Astrocyte (in vitro differentiated cells and primary cell): ENCODE results near the gene HECW1. TPM values are rescaled to one million over a fixed set of nuclear protein-coding genes. Genes with fewer than 3 reads are reported as not detected.

ENCODE experiments used
- DNase-seq: peaks from one replicate; pipeline ENCODE4 v3.0.0-alpha.2; 2010; ENCODE audit warnings: low read depth
- FAIRE-seq: peaks from 2 replicates; lab custom pipeline; 2011; peaks lifted over from hg19 to GRCh38; lab: Jason Lieb, UNC
- H2AFZ ChIP-seq: 2 replicates; pipeline ENCODE4 v1.6.0; 2012; ENCODE audit warnings: low read depth, low read length, inconsistent platforms
- H3K27ac ChIP-seq: 2 replicates; pipeline ENCODE4 v1.5.1; 2011; ENCODE audit warnings: low read depth, low read length, inconsistent platforms
- H3K27me3 ChIP-seq: 2 replicates; pipeline ENCODE4 v1.6.0; 2011; ENCODE audit warnings: low read length, inconsistent platforms; ENCODE audit not compliant: insufficient read depth
- H3K36me3 ChIP-seq: 2 replicates; pipeline ENCODE4 v1.5.1; 2011; ENCODE audit warnings: low read length, inconsistent platforms; ENCODE audit not compliant: insufficient read depth
- H3K4me1 ChIP-seq: 2 replicates; pipeline ENCODE4 v1.5.1; 2011; ENCODE audit warnings: low read length, inconsistent platforms; ENCODE audit not compliant: insufficient read depth
- H3K4me2 ChIP-seq: 2 replicates; pipeline ENCODE4 v1.6.0; 2012; ENCODE audit warnings: low read length, inconsistent platforms
- H3K4me3 ChIP-seq: 2 replicates; pipeline ENCODE4 v1.5.1; 2011; ENCODE audit warnings: low read depth, mild to moderate bottlenecking, low read length, inconsistent platforms; ENCODE audit not compliant: insufficient read depth
- H3K79me2 ChIP-seq: 2 replicates; pipeline ENCODE4 v1.6.0; 2012; ENCODE audit warnings: mild to moderate bottlenecking, low read length, inconsistent platforms; ENCODE audit not compliant: insufficient read depth
- H3K9ac ChIP-seq: 2 replicates; pipeline ENCODE4 v1.6.0; 2012; ENCODE audit warnings: mild to moderate bottlenecking, low read length, inconsistent platforms
- H3K9me3 ChIP-seq: 2 replicates; pipeline ENCODE4 v1.5.1; 2012; ENCODE audit warnings: low read depth, mild to moderate bottlenecking, low read length, inconsistent platforms; ENCODE audit not compliant: insufficient read depth
- H4K20me1 ChIP-seq: 2 replicates; pipeline ENCODE4 v1.6.0; 2012; ENCODE audit warnings: low read length, inconsistent platforms; ENCODE audit not compliant: insufficient read depth
- H3K27ac Mint-ChIP-seq: one replicate; pipeline ENCODE4 v1.8.0; 2021; ENCODE audit warnings: mild to moderate bottlenecking, mixed read lengths; ENCODE audit not compliant: unreplicated experiment
- H3K27me3 Mint-ChIP-seq: one replicate; pipeline ENCODE4 v1.8.0; 2021; ENCODE audit warnings: low read depth, mixed read lengths; ENCODE audit not compliant: unreplicated experiment
- H3K36me3 Mint-ChIP-seq: one replicate; pipeline ENCODE4 v1.8.0; 2021; ENCODE audit warnings: low read depth, mixed read lengths; ENCODE audit not compliant: unreplicated experiment
- H3K4me1 Mint-ChIP-seq: one replicate; pipeline ENCODE4 v1.8.0; 2021; ENCODE audit warnings: low read depth, mixed read lengths; ENCODE audit not compliant: unreplicated experiment
- H3K4me3 Mint-ChIP-seq: one replicate; pipeline ENCODE4 v1.8.0; 2021; ENCODE audit warnings: mild to moderate bottlenecking, moderate library complexity, mixed read lengths; ENCODE audit not compliant: unreplicated experiment
- H3K9me3 Mint-ChIP-seq: one replicate; pipeline ENCODE4 v1.8.0; 2021; ENCODE audit warnings: mild to moderate bottlenecking, mixed read lengths; ENCODE audit not compliant: unreplicated experiment
- CTCF ChIP-seq: IDR thresholded peaks from 2 replicates; pipeline ENCODE4 v1.5.1; 2011; ENCODE audit warnings: low read depth, mild to moderate bottlenecking, inconsistent platforms, low read length, moderate library complexity; ENCODE audit not compliant: insufficient read depth
- EZH2 ChIP-seq: IDR thresholded peaks from 2 replicates; pipeline ENCODE4 v1.6.1; 2012; ENCODE audit warnings: mild to moderate bottlenecking, low read length, inconsistent platforms; ENCODE audit not compliant: insufficient read depth
- total RNA-seq: library from RNA; stranded (reverse); gene quantifications from 2 replicates; pipeline ENCODE4 v1.2.1, GENCODE V29; 2021

Gene HECW1
- total RNA-seq, 1 donor from 2014 or later, result 3.3 TPM

GRCh38 chr7:43390576-43390975 lies 278.1 kb downstream of the HECW1 start:
- no peak for DNase-seq
- FAIRE-seq, result no peak

DNA sequence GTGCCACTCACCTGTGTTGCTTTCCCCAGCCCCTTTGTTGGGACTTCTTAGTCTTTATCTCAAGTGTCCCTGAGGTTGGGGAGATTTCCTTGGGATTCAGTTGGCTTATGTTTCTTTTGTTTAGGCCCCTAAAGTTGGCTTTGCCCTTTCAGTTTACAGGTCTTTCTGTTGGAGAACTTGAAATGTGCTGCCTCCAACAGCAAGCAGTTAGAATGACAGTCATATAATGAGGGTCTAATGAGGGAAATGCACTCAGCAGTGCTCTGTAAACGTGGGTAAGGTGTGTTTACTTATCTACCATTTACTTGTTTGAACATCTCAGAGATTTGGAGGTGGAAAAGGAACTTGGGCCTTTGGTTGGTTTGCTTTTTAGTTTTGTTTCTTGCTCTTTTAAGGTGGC lies 279.1 kb downstream of the HECW1 start:
- Histone ChIP-seq H3K27me3 (no peaks in the 10 kb centered on the region), H3K36me3 (no peaks in the 10 kb centered on the region), H3K79me2 (no peaks in the 10 kb centered on the region), H3K9me3 (no peaks in the 10 kb centered on the region), H3K4me1 (no peaks in the 10 kb centered on the region), H3K27ac (no peak overlapping the region), H3K4me3 (no peak overlapping the region), H3K4me2 (no peak overlapping the region), H2AFZ (no peak overlapping the region), H3K9ac (no peak overlapping the region), H4K20me1 (no peaks in the 10 kb centered on the region)
- FAIRE-seq (no peak), DNase-seq (no peak)
- TF ChIP-seq CTCF (no peak), EZH2 (no peak)
- Mint-ChIP-seq H3K9me3 (no peaks in the 10 kb centered on the region), H3K36me3 (no peaks in the 10 kb centered on the region), H3K4me3 (no peak overlapping the region), H3K4me1 (peaks cover 12% of the 10 kb centered on the region), H3K27ac (no peak overlapping the region), H3K27me3 (no peaks in the 10 kb centered on the region)

More at GRCh38 chr7:43390576-43390975, 278.1 kb downstream of the HECW1 start:
- Histone ChIP-seq H3K27me3 (no peaks in the 10 kb centered on the region), H3K9ac (no peak overlapping the region), H3K9me3 (no peaks in the 10 kb centered on the region), H3K36me3 (no peaks in the 10 kb centered on the region), H3K4me2 (no peak overlapping the region), H3K79me2 (no peaks in the 10 kb centered on the region), H3K4me1 (no peaks in the 10 kb centered on the region), H3K27ac (no peak overlapping the region), H3K4me3 (no peak overlapping the region), H4K20me1 (no peaks in the 10 kb centered on the region), H2AFZ (no peak overlapping the region)
- H3K9me3 Mint-ChIP-seq, result peaks cover 7% of the 10 kb centered on the region
- H3K4me3 Mint-ChIP-seq, result no peak overlapping the region
- H3K36me3 Mint-ChIP-seq, result peaks cover 4% of the 10 kb centered on the region
- H3K4me1 Mint-ChIP-seq, result peaks cover 13% of the 10 kb centered on the region
- no peak for TF ChIP-seq EZH2
- no peak for TF ChIP-seq CTCF
- H3K27me3 Mint-ChIP-seq, result no peaks in the 10 kb centered on the region
- no peak overlapping the region for H3K27ac Mint-ChIP-seq

DNA sequence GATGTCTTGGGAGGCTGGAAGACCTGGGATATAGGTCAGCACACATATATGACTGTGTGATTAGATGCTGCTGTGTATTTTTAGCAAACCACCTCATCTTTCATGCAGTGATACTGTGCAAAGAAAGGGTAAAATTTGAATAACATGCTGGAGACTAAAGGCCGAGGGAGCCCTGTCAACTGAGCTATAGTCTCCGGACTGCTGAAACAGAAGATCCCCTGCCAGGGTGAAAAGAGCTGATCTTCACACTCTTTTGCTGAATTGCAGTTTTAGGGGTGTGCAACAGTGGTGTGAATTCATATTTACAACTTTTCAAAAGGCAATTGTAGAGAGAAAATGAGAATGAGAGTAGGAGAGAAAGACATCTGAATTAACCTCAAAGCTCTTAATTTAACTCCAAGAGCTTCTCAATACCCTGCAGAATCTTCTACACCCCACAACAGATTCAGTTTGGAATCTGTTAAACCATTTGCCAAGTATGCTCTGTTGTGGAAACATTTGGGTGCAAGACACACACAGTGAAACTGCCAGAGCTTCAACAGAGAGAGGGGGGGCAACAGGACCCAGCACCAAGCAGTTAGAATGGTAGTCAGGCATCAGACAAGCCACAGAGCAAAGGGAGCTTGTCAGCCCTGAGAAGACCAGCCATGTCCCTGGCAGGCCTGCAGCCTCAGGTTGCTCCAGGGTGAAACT lies 280.3 kb downstream of the HECW1 start:
- Histone ChIP-seq H3K4me3 (no peak overlapping the region), H3K27me3 (no peaks in the 10 kb centered on the region), H3K4me2 (no peak overlapping the region), H3K9ac (no peak overlapping the region), H3K36me3 (no peaks in the 10 kb centered on the region), H2AFZ (no peak overlapping the region), H4K20me1 (no peaks in the 10 kb centered on the region), H3K4me1 (no peaks in the 10 kb centered on the region), H3K79me2 (no peaks in the 10 kb centered on the region), H3K9me3 (no peaks in the 10 kb centered on the region), H3K27ac (no peak overlapping the region)
- DNase-seq, result no peak
- Mint-ChIP-seq H3K36me3 (no peaks in the 10 kb centered on the region), H3K27ac (no peak overlapping the region), H3K9me3 (no peaks in the 10 kb centered on the region), H3K4me1 (peaks cover 12% of the 10 kb centered on the region), H3K27me3 (no peaks in the 10 kb centered on the region), H3K4me3 (no peak overlapping the region)
- no peak for FAIRE-seq
- TF ChIP-seq CTCF (no peak), EZH2 (no peak)
